ACHN (cell line): Measurements from ENCODE around the gene CP.
"Not testable (repeated sequence)": the region's sequence is repeated elsewhere in the genome, so short reads cannot be mapped to it uniquely, and the experiment has no call there.

Experiments
- DNase-seq: peaks from one replicate; pipeline ENCODE4 v3.0.0-alpha.2; 2015
- in situ Hi-C: cut with HindIII; loops from 2 replicates; pipeline ENCODE4 v1.10.0; 2017; ENCODE audit warnings: low sequenced_read_pairs, low pct_ligation_motif_present, low pct_unique_long_range_greater_than_20kb

The CP gene

DNA sequence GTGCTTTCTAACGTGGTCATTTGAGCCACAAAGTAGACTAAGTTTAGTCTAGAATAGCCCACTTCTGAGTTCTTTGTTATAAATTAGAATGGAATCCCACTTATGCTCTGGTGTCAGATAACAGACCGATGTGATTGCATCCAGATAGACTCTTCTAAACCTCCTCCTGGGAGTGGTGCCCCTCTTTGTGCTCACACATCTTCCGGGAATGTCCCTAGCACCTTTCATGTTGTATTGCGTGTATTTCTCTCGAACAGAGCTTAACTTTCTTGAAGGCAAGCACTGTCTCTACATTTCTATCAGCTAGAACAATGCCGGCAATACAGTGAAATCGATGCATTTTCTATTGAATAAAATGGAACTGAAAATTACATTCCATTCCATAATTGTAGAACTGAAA, 23.0 kb downstream of the CP start:
- in situ Hi-C loops, result no loop called here
- DNase-seq, result no peak

DNA sequence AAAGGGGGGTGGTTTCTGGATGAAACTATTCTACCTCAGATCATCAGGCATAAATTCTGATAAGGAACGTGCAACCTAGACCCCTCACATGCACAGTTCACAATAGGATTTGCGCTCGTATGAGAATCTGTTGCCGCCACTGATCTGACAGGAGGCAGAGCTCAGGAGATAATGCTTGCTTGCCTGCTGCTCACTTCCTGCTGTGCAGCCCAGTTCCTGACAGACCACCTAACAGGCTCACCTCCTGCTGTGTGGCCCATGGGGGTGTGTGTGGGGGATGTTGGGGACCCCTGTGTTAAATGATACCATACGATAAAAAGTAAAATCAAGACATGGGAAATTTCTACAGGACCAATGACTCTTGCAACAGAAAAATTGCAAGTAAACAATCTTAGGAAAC, 24.0 kb downstream of the CP start:
- in situ Hi-C loops, result no loop called here
- DNase-seq, result no peak

GRCh38 chr3:149196805-149197592, 24.6 kb downstream of the CP start:
- in situ Hi-C loops, DNase-seq: not testable (repeated sequence)

DNA sequence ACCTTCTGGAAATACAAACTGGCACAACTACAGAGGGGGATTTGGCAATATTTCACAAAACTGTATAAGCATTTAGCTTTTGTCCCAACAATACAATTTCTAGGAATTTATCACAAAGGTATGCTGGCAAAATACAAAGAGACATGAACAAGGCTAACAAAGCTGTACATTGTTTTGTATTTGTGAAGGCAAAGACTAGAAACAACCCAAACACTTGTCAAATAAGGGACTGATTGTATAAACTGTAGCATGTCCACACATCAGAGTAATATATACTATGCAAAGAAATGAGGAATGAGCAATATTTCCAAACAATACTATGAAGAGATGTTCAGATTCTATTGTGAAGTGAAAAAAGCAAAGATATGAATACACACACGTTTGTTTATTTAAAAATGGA, 26.4 kb downstream of the CP start:
- in situ Hi-C loops, result no loop called here
- no peak for DNase-seq

DNA sequence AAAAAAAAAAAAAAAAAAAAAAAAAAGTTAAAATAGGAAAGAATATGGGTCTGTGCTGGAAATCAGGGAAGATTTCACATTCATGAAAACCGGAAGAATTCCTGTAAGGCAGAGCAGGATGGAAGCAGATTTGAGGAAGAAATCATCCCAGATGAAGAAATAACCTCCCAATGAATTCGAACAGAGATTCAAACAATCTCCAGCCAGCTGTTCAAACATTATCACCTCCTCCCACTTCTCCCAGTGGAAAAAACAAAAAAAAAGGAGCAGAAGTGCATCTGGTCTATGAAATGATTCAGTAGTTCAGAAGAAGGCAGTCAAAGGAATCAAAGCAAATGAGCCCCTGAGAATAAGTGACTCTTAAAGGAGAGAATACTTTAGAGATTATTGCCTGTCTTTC, 33.1 kb downstream of the CP start:
- DNase-seq, result no peak
- in situ Hi-C loops, result no loop called here

DNA sequence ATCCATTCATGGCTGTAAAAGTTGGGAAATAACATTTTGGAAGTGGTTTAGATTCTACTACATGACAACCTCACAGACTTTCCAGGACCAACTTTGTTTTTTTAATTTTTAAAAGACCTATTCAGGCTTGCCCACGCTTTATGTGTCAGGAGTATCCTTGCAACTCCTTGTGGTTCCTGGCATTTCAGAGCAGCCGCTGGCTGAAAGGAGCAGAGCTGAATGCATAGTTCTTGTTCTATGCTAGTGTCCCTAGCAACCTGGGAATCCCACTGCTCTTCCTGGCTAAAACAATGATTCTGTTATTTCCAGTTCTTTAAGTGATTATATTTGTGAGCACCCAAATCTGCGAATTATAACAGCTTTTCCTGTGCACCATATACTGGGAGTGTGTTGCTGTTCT, 34.9 kb downstream of the CP start:
- in situ Hi-C loops, result no loop called here
- no peak for DNase-seq

- DNase-seq, result no peak
- in situ Hi-C loops, result no loop called here
These were observed 35.4 kb downstream of the CP start for GRCh38 chr3:149186219-149186618.

DNA sequence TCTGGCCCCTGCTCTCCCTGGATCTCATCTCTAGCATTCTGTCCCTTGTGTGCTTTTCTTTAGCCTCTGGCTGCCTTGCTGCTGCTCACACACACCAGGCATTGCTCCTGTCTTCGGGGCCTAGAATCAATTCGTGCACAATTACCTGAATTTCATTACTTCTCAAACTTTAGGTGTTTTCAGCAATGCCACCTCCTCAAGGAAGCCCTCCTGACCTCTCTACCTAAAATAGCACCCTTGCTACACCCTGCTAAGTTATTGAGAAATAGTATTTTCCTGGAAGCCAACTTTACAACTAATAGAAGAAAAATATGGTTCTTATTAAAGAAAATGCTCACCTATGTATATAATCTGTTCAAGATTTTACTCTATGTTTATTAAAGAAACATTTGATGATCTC, 40.4 kb downstream of the CP start:
- in situ Hi-C loops, result no loop called here
- no peak for DNase-seq

DNA sequence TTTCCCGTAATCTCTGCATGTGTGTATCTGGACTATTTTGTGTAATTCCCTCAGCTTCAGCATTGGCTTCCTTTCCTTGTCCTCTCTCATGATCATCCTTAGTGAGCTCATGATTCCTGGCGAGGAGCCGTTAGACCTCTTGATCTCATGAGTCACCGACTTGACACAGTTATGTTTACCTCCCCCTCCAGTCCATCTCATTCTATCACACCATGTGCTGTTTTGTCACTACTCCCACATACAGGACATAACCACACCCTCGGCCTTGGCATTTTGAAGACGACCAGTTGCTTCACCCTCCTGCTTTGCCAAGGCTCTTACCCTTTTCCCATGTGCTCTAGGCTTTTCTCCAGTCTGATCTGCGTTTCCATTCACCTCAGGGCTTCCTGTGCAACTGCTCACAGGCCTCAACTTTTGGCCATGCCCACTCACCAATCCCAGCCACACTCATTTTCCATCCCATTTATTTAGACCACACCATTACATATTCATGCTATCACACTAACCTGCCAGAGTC, 41.5 kb downstream of the CP start:
- peak; percentile 96 for DNase-seq
- in situ Hi-C loops, result no loop called here

DNA sequence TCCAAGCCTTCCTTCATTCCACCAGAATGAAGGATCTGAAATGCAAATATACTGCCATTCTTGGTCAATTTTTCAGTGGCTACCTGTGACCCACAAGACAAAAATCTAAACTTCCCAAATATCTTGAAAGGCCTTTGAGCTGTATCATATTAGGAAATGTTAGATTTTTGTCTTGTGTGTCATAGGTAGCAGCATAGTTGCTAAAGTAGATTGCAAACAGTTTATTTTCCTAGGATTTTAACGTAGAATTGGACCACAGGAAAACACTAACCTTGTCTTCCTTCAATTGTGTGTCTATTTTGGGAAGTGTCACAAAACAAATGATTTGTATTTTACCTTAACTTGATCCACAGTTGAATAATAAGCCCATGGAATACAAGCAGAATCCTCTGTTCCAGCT, 42.4 kb downstream of the CP start:
- DNase-seq, result peak; percentile 40
- in situ Hi-C loops, result no loop called here

- in situ Hi-C loops, result no loop called here
- peak; percentile 24 for DNase-seq
These were observed 44.5 kb downstream of the CP start for GRCh38 chr3:149177122-149177521.

- in situ Hi-C loops, result no loop called here
- peak; percentile 92 for DNase-seq
These were observed 46.7 kb downstream of the CP start for GRCh38 chr3:149174901-149175300.

DNA sequence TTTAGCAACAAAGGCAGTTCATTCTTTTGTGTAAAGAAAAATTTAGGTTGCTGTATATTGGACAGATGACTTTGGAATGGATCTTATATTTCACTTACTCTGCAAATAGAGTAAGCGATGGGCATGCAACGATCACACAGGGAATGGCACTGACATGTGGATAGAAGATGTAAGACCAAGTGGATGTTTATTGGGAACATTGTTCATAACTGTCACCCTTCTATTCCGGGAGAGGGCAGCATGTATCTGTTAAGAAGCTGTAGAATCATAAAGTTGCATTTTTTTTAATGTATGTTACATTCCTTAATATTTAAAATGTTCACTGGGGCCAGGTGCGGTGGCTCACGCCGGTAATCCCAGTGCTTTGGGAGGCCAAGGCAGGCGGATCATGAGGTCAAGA, 51.0 kb downstream of the CP start:
- DNase-seq, result no peak
- in situ Hi-C loops, result no loop called here

DNA sequence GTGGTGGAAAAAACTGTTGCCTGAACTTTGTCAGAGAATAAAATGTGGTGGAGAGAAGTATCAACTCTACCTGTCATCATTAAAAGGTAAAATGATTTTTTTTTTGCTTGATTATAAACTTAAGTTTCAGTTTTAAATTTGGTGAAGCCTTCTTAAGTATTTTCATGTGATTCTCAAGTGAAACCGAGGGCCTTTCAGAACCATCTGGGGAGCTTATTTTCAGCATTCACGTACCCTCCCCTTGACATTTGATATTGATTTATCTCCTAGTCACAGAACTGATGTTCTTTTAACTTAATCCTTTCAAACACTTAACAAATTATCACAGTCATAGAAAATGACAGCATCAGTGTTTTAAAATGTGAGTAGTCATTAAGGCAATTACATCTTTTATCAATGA, 53.7 kb downstream of the CP start:
- in situ Hi-C loops, result no loop called here
- no peak for DNase-seq

DNA sequence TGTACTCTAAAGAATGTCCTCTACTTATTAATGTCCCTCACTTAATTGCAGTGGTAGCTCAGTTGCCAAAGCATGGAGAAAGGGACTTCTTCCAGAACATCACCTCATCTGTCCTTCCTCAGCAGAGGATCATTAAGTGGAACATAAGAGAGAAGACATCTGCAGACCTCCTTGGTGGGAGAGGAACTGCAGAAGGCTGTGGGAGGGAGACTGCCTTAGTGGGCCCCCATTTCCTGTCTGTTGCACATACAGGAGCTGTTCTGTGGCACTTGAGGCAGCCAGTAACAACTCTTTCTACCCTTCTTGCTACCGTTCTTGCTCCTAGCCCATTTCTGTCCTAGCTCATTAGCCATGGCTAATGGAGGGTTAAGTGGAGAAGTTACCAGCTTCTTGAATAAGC, 58.6 kb downstream of the CP start:
- in situ Hi-C loops, result no loop called here
- no peak for DNase-seq

GRCh38 chr3:149162007-149162406, 59.6 kb downstream of the CP start:
- DNase-seq, result no peak
- in situ Hi-C loops, result no loop called here

DNA sequence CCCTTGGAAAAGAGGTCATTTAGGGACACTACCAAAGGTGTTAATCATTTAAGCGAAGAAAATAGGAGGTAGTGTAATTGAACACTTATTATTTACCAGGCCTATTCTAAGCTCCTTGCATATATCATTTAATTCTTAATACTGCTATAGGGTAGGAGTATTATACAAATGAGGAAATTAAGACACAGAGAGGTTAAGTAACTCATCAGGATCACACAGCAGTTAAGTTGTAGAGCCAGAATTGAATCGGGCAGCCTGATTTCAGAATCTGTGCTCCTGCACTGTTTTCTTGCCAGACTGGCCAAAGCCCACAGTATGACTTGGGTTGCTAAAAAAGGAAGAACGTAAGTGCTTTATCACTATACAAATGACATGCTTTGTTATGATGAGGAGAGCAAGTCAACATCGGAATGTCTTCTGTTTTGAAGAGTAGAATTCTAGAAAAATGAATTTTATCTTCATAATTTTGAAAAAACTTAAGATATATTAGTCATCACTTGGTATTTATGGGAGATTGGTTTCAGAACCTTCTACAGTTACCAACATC, 60.8 kb downstream of the CP start:
- no peak for DNase-seq
- in situ Hi-C loops, result no loop called here

DNA sequence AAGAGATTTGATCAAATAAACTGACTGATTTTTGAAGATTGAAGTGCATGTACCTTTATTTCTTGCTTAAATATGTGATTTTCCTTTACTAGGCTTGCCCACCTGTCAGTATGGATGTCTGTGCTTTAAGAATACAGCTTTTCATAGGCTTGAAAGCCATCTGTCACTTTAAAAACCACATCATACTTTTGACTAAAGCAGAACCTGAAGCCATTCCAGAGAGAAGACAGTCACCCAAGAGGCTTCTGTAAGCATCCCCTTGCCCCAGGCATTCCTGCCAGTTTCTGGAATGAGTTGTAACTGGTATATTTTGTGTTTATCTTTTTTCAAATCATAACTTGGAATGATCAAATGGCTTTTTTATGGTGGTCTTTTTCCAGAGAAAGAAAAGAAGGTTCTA, 68.2 kb downstream of the CP start:
- in situ Hi-C loops, result no loop called here
- DNase-seq, result no peak

DNA sequence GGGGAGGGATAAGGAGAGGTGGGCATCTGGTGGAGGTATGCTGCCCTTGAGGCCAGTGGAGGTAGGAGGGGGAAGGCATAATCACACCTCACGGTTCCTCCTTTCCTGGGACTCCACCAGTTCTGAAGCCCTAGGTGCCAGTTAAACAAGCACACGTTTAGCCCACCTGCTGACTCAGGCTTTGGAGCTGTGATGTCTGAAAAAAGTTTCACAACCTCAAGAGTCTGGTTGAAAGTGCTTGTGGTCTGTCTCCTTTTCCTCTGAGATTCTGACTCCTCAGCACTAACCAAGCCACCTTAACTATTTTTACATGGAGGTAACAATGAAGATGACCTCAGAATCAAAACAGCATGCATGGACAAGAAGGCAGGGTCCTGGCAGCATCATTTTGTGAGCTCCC, 69.2 kb downstream of the CP start:
- DNase-seq, result no peak
- in situ Hi-C loops, result no loop called here

DNA sequence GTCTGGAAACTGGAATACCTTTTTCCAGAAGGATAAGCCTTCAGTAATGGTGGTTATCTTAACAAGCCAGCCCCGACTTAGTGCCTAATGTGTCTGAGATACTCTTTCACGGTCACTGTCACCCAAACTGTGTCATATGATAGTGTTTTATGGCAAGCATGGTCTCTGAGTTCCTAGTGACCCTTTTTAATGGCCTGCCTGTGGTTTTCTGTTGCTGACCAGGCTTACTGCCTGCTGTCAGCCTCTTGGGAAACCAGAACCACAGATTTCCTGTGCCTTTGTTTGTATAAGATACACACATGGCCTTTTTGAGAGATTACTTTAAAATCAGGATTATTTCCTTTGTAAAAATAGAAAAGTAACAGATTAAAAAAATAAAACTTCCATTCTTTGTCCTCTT, 69.8 kb downstream of the CP start:
- DNase-seq, result no peak

More for the DNA sequence above, 69.8 kb downstream of the CP start:
- in situ Hi-C loops, result no loop called here
